HCT116 (cell line): ENCODE measurements around the gene TMC1. TPM values are rescaled to one million over a fixed set of nuclear protein-coding genes. Genes with fewer than 3 reads are reported as not detected.

Experiments used
- ATAC-seq: fragments of 200-7000 bp; cut with Tn5 transposase; 2 replicates; pipeline ENCODE4 v1.9.1; 2020; ENCODE audit warnings: mild to moderate bottlenecking, moderate library complexity
- BruUV-seq: library from RNA; stranded (reverse); fragments of 400-500 nt; replicated peaks from 2 replicates; lab custom pipeline; 2021; lab: Mats Ljungman, UMichigan
- CTCF ChIA-PET: fragments of 300-600 bp; sonication (Branson Sonifier 250); formaldehyde crosslinking; loops from one replicate; lab custom pipeline; 2021; ENCODE audit warnings: antibody characterized with exemption; lab: Charles Lee
- POLR2A ChIA-PET: fragments of 300-600, 350-600 bp; sonication (Branson Sonifier 250); formaldehyde crosslinking; loops from one replicate; lab custom pipeline; 2021; ENCODE audit warnings: antibody characterized with exemption; lab: Charles Lee
- RAD21 ChIA-PET, 2 experiments: fragments of 300-600 bp; sonication (Branson Sonifier 250); formaldehyde crosslinking; loops; one replicate each; lab custom pipeline; 2023; ENCODE audit warnings: low total read pairs in 2 of 2; ENCODE audit not compliant: uncharacterized antibody in 2 of 2, unreplicated experiment in 2 of 2, low non-redundant PET in 1 of 2; lab: Charles Lee
- DNase-seq: peaks from one replicate; pipeline ENCODE4 v3.0.0-alpha.2; 2010; ENCODE audit warnings: low read depth, low spot score
- H2AFZ ChIP-seq: fragments of 200-600 bp; shearing (Covaris generic), sonication (generic); 2 replicates; pipeline ENCODE4 v1.6.1; 2017; ENCODE audit warnings: low read depth, mixed run types, mixed read lengths, antibody characterized with exemption, low read length; ENCODE audit not compliant: poor library complexity, severe bottlenecking
- H3K27ac ChIP-seq: 2 replicates; pipeline ENCODE4 v1.5.1; 2012; ENCODE audit warnings: low read depth, low read length
- H3K27me3 ChIP-seq: fragments of 200-600 bp; sonication (generic); 2 replicates; pipeline ENCODE4 v1.6.1; 2016; ENCODE audit warnings: mixed run types, low read length, mixed read lengths; ENCODE audit not compliant: insufficient read depth
- H3K36me3 ChIP-seq, 2 experiments: fragments of 200-500 bp in 1 of 2; fragments of 200-600 bp in 1 of 2; sonication (Bioruptor generic) in 1 of 2; sonication (generic) in 1 of 2; 2 replicates each; pipeline versions ENCODE4 v1.5.1 to v1.6.1; 2014 to 2016; ENCODE audit warnings: low read length in 2 of 2, inconsistent platforms in 1 of 2, mixed read lengths in 1 of 2, mixed run types in 1 of 2; ENCODE audit not compliant: insufficient read depth in 2 of 2, control insufficient read depth in 1 of 2
- H3K4me1 ChIP-seq, 2 experiments: fragments of 200-600 bp in 1 of 2; sonication (generic) in 1 of 2; 2 replicates each; pipeline versions ENCODE4 v1.5.1 to v1.6.1; 2012 to 2017; ENCODE audit warnings: low read length in 2 of 2, inconsistent platforms in 1 of 2, mild to moderate bottlenecking in 1 of 2, mixed read lengths in 1 of 2, mixed run types in 1 of 2, moderate library complexity in 1 of 2; ENCODE audit not compliant: insufficient read depth in 2 of 2, control insufficient read depth in 1 of 2
- H3K4me2 ChIP-seq: fragments of 200-600 bp; sonication (generic); 2 replicates; pipeline ENCODE4 v1.6.1; 2017; ENCODE audit warnings: mixed run types, low read length, mixed read lengths
- H3K4me3 ChIP-seq, 2 experiments: fragments of 200-600 bp in 1 of 2; sonication (generic) in 1 of 2; replicated peaks in 1 of 2; 2 replicates each; pipeline ENCODE4 v1.5.1; 2011 to 2016; ENCODE audit warnings: low read length in 2 of 2, control low read depth in 1 of 2, low read depth in 1 of 2, mild to moderate bottlenecking in 1 of 2, mixed read lengths in 1 of 2, mixed run types in 1 of 2
- H3K79me2 ChIP-seq: fragments of 200-600 bp; sonication (generic); 2 replicates; pipeline ENCODE4 v1.6.1; 2017; ENCODE audit warnings: mild to moderate bottlenecking, mixed run types, low read length, moderate library complexity, mixed read lengths; ENCODE audit not compliant: insufficient read depth
- H3K9ac ChIP-seq: fragments of 200-600 bp; sonication (generic); 2 replicates; pipeline ENCODE4 v1.6.1; 2016; ENCODE audit warnings: low read length, mixed read lengths
- H3K9me2 ChIP-seq: fragments of 200-600 bp; sonication (generic), shearing (Covaris generic); 2 replicates; pipeline ENCODE4 v1.6.1; 2017; ENCODE audit warnings: mixed run types, mild to moderate bottlenecking, moderate library complexity; ENCODE audit not compliant: insufficient read depth
- H3K9me3 ChIP-seq, 2 experiments: fragments of 200-500 bp in 1 of 2; fragments of 200-600 bp in 1 of 2; sonication (Bioruptor generic) in 1 of 2; sonication (generic) in 1 of 2; 2 replicates each; pipeline ENCODE4 v1.6.1; 2014 to 2017; ENCODE audit warnings: low read length in 2 of 2, mixed read lengths in 2 of 2, inconsistent platforms in 1 of 2, low read depth in 1 of 2, mild to moderate bottlenecking in 1 of 2, mixed run types in 1 of 2, moderate library complexity in 1 of 2; ENCODE audit not compliant: control insufficient read depth in 1 of 2, insufficient read depth in 1 of 2
- H4K20me1 ChIP-seq: fragments of 200-600 bp; sonication (generic), shearing (Covaris generic); 2 replicates; pipeline ENCODE4 v1.6.1; 2017; ENCODE audit warnings: mixed run types, mild to moderate bottlenecking, moderate library complexity; ENCODE audit not compliant: insufficient read depth
- ATF3 ChIP-seq: IDR thresholded peaks from 2 replicates; pipeline ENCODE4 v1.6.1; 2012
- CEBPB ChIP-seq: IDR thresholded peaks from 2 replicates; pipeline ENCODE4 v1.6.1; 2012; ENCODE audit warnings: low read depth
- CTCF ChIP-seq, 3 experiments: fragments of 200-600 bp in 1 of 3; sonication (generic) in 1 of 3; IDR thresholded peaks in 2 of 3; conservative IDR thresholded peaks in 1 of 3; 2 replicates each; pipeline ENCODE4 v1.5.1; 2012 to 2017; ENCODE audit warnings: low read depth in 2 of 3, low read length in 2 of 3, antibody characterized with exemption in 1 of 3, borderline replicate concordance in 1 of 3, control low read depth in 1 of 3, mild to moderate bottlenecking in 1 of 3, mixed read lengths in 1 of 3, mixed run types in 1 of 3, moderate library complexity in 1 of 3; ENCODE audit not compliant: insufficient read depth in 1 of 3
- EGR1 ChIP-seq: IDR thresholded peaks from 2 replicates; pipeline ENCODE4 v1.6.1; 2012; ENCODE audit warnings: low read depth
- ELF1 ChIP-seq: IDR thresholded peaks from 2 replicates; pipeline ENCODE4 v1.6.1; 2012; ENCODE audit warnings: low read depth, borderline replicate concordance
- EZH2 ChIP-seq: fragments of 200-600 bp; sonication (generic); IDR thresholded peaks from 2 replicates; pipeline ENCODE4 v1.6.1; 2017; ENCODE audit warnings: antibody characterized with exemption, mixed run types
- EZH2phosphoT487 ChIP-seq: fragments of 200-600 bp; IDR thresholded peaks from 2 replicates; pipeline ENCODE4 v1.6.1; 2018; ENCODE audit warnings: antibody characterized with exemption, borderline replicate concordance
- FOSL1 ChIP-seq: IDR thresholded peaks from 2 replicates; pipeline ENCODE4 v1.6.1; 2012; ENCODE audit warnings: low read depth
- JUND ChIP-seq: IDR thresholded peaks from 2 replicates; pipeline ENCODE4 v1.6.1; 2012
- MAX ChIP-seq: IDR thresholded peaks from 2 replicates; pipeline ENCODE4 v1.6.1; 2012
- POLR2A ChIP-seq: IDR thresholded peaks from 2 replicates; pipeline ENCODE4 v1.7.0; 2011; ENCODE audit warnings: borderline replicate concordance; ENCODE audit not compliant: insufficient read depth, insufficient read length; ENCODE audit errors: extremely low read depth
- POLR2AphosphoS5 ChIP-seq: IDR thresholded peaks from 2 replicates; pipeline ENCODE4 v1.6.1; 2011; ENCODE audit warnings: mild to moderate bottlenecking, low read depth, low read length, moderate library complexity
- REST ChIP-seq: IDR thresholded peaks from 2 replicates; pipeline ENCODE4 v1.6.1; 2012; ENCODE audit warnings: low read depth
- SP1 ChIP-seq: IDR thresholded peaks from 2 replicates; pipeline ENCODE4 v1.6.1; 2012; ENCODE audit warnings: low read depth
- TCF7L2 ChIP-seq: IDR thresholded peaks from 2 replicates; pipeline ENCODE4 v1.7.0; 2011; ENCODE audit warnings: borderline replicate concordance, inconsistent platforms; ENCODE audit not compliant: insufficient read depth, insufficient read length; ENCODE audit errors: extremely low read depth
- YY1 ChIP-seq: IDR thresholded peaks from 2 replicates; pipeline ENCODE4 v1.6.1; 2011; ENCODE audit warnings: low read length, low read depth, moderate library complexity, mild to moderate bottlenecking; ENCODE audit not compliant: insufficient replicate concordance; ENCODE audit errors: extremely low read depth
- ZBTB33 ChIP-seq: IDR thresholded peaks from 2 replicates; pipeline ENCODE4 v1.6.1; 2011; ENCODE audit warnings: mild to moderate bottlenecking, low read length, moderate library complexity; ENCODE audit not compliant: insufficient replicate concordance; ENCODE audit errors: extremely low read depth
- ZFX ChIP-seq: fragments of 450-650 bp; IDR thresholded peaks from 2 replicates; pipeline ENCODE4 v1.6.1; 2017
- ZNF274 ChIP-seq: fragments of 200-500 bp; sonication (Bioruptor generic); IDR thresholded peaks from 2 replicates; pipeline ENCODE4 v1.6.1; 2014; ENCODE audit warnings: mild to moderate bottlenecking, low read depth, low read length, inconsistent platforms
- intact Hi-C: fragments of 100-400 bp; cut with micrococcal nuclease; formaldehyde crosslinking; loops from 2 replicates; pipeline ENCODE4 v1.10.0; 2022
- total RNA-seq: library from RNA; stranded (reverse); gene quantifications from one replicate; pipeline ENCODE4 v1.2.1, GENCODE V29; 2021; ENCODE audit not compliant: unreplicated experiment

The TMC1 gene
- total RNA-seq, 1 experiment from 2014 or later, result 0.57 TPM

- Histone ChIP-seq H3K27ac (no peak overlapping the region), H3K36me3 (no peaks in the 10 kb centered on the region), H4K20me1 (no peaks in the 10 kb centered on the region), H2AFZ (no peak overlapping the region), H3K4me3 (no peak overlapping the region), H3K4me1 (no peaks in the 10 kb centered on the region), H3K4me2 (no peak overlapping the region), H3K9ac (no peak overlapping the region), H3K9me3 (no peaks in the 10 kb centered on the region), H3K27me3 (no peaks in the 10 kb centered on the region), H3K79me2 (no peaks in the 10 kb centered on the region), H3K9me2 (no peaks in the 10 kb centered on the region)
- ATAC-seq (no peak), DNase-seq (no peak)
- CTCF ChIA-PET, result no interaction called here
- intact Hi-C loops, result loop anchor here (10.0 kb wide), 1 partner anchor 57 kb away; no protein-coding TSS in a partner anchor
- BruUV-seq, result no TSS peak
- POLR2A ChIA-PET, result no interaction called here
- TF ChIP-seq ELF1, result no peak
- no peak for TF ChIP-seq SP1
- no peak for TF ChIP-seq FOSL1
- TF ChIP-seq POLR2AphosphoS5, result no peak
- TF ChIP-seq ZFX, result no peak
- TF ChIP-seq MAX, result no peak
- TF ChIP-seq REST, result no peak
- no peak for TF ChIP-seq ZNF274
- no peak for TF ChIP-seq EGR1
- TF ChIP-seq CEBPB, result no peak
- no peak for TF ChIP-seq ATF3
- no peak for TF ChIP-seq YY1
- TF ChIP-seq TCF7L2, result no peak
- no peak for TF ChIP-seq ZBTB33
- TF ChIP-seq EZH2, result no peak
- no peak for TF ChIP-seq POLR2A
- no peak for TF ChIP-seq CTCF (IDR thresholded peaks at IDR 0.05 in 2 of 3, conservative IDR thresholded peaks at IDR 0.05 in 1 of 3; ENCODE audit: borderline replicate concordance in 1 of 3, insufficient read depth in 1 of 3, low read depth in 2 of 3, low read length in 2 of 3)
- TF ChIP-seq EZH2phosphoT487, result no peak
- no peak for TF ChIP-seq JUND
- RAD21 ChIA-PET, result no interaction called here
These were observed 23.9 kb upstream of the TMC1 start for GRCh38 chr9:72497447-72498046.
